NCI-H69 (cell line): Measurements from ENCODE around the gene NRDC.
"Not testable (repeated sequence)": the region's sequence is repeated elsewhere in the genome, so short reads cannot be mapped to it uniquely, and the experiment has no call there.

Experiments used
- DNase-seq: peaks from one replicate; lab custom pipeline; 2025; lab: John Stamatoyannopoulos, UW

NRDC gene

DNA sequence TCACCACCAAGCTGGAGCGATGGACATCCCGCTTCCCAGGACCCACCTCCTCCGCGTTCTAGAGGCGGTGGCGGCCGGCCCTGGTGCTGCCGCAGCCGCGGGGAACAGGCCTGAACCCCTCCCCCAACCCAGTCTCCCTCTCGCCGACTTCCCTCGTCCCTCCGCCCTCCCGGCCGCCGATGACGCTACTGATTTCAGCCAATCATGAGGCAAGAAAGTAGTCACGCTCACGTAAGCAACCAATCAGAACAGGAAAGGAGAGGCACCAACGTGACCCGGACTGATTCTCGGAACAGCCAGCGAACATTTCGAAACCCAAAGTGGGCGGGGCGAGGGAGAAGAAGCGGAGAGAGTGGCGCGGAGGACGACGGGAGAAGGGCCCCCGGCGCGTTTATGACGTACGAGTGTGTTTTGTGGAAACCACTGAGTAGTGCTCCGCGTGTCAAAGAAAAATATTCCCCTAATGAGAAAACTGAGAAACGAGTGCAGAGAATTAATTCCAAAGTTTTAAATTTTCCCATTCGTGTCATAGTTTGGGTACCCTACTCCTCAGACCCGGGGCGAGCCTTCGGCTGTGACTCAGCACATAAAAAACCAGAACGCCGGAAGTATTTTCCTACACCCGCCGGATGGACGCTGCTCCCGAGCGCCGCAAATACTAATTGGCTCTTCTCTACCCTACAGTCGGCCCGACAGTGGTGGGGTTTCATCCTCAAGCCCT lies at the start of gene NRDC:
Gene NRDC, minus strand, starts transcription at position 112 of the 721 bp plus-strand sequence. CDS start 112 bp downstream, outside the sequence.
- peak; percentile 99 for DNase-seq

GRCh38 chr1:51927029-51927428 lies 48.5 kb upstream of the NRDC start:
- DNase-seq, result no peak

- peak; percentile 34 for DNase-seq
These were observed 47.8 kb upstream of the NRDC start for GRCh38 chr1:51926171-51926812.

DNA sequence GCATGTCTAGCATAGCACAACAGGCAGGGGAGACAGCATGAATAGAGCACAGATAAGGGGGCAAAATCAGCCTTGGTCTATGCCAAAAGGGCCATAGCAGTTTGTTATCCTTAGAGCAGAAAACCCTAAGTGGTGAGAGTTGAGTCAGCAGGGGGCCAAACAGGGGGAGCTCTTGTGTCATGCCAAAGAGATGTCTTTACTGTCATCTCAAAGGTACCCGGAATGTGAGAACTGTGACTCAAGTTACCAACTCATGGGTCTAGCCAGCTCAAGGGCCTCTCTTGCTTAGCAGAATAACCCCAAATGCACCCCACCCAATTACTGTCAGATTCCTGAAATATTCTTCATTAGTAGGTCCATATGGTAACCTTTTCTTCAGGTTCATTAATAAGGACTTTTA lies 45.9 kb upstream of the NRDC start:
- no peak for DNase-seq

DNA sequence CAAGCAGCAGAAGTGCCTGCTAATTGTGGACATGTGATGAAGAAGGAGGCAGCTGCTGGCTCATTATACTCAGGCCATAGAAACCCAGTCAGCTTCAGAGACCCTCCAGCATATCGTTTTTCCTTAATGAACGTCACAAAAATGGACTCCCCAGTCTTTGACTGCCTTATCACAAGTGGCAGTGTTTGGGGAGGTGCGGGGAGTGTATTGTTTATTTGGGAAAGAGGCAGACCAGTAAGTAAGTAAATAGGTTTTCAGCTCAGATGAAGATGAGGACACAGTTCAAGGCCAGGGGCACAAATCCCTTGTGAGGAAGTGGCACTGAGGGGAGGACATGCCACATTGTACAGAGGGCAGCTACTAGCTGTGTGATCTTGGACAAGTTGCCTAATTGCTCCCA lies 43.5 kb upstream of the NRDC start:
- DNase-seq, result peak; percentile 13

DNA sequence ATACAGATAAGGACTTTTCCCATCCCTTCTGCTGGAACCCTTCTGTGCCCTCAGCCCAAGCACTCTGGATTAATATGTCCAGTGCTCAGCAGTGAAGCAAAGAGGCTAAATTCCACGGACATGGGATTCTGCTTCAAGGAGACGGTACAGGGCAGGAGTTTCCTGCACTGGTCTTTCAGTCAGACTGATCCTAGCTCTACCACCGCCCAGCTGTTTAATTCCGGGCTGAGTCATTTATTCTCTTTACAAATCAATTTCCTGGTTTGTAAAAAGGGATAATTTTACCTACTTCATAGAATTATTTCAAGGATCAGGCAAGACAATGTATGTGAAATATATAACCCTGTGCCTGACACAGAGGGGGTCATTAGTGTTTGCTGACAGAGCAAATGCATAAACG lies 41.6 kb upstream of the NRDC start:
- no peak for DNase-seq

- no peak for DNase-seq
These were observed 41.2 kb upstream of the NRDC start for GRCh38 chr1:51919684-51920083.

GRCh38 chr1:51916587-51917405 lies 38.3 kb upstream of the NRDC start:
- DNase-seq, result no peak

DNA sequence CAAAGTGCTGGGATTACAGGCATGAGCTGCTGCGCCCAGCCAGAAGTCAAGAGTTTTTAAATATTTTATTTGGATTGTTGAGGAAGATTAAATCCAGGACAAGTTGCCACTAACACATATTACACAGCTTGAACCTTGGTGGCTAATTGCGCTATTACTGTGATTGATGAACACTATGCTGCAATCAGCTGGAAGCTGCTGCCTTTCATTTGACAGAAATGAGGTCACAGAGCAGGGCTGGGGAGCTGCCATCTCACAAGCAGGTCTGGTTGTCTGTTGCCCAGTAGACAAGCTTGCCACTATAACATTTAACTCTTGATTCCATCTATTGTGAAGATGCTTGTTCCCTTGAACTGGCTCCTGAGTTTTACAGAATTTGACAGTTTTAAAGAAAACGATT lies 37.4 kb upstream of the NRDC start:
- peak; percentile 14 for DNase-seq

- no peak for DNase-seq
These were observed 34.4 kb upstream of the NRDC start for GRCh38 chr1:51912881-51913280.

DNA sequence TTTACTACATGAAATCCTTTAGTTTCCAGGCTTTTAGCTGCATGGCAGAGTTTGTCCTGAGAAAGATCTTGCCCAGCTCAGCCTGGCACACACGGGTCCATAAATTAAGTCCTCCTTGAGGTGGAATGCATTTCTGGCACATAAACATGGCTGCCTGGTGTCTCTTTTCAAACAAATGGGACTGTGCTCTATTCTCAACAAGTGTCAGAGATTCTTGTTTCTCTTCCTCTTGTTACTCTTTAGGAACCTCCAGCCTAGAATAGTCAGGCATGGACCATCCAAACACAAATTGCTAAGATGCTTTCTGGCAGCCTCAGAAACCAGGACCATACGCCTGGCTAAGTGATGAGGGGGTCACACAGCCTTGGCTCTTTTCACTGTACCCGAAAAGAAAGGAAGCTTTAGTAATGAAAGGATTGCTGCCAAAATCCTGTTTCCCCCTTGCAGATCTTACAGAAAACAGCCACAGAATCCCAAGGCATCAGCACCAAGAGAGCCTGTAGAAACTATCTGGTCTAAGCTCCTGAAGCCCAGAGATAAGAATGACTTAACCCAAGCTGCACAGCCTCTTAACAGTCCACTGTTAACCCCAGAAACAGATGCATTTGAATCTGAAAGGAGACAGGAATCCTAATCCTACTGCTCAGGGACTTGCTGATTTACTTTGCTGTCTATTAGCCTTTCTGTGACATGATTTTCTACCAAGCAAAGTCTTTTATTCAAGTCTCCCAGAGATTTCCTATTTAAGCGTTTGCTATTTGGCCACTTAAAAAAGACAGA lies 31.9 kb upstream of the NRDC start:
- no peak for DNase-seq

DNA sequence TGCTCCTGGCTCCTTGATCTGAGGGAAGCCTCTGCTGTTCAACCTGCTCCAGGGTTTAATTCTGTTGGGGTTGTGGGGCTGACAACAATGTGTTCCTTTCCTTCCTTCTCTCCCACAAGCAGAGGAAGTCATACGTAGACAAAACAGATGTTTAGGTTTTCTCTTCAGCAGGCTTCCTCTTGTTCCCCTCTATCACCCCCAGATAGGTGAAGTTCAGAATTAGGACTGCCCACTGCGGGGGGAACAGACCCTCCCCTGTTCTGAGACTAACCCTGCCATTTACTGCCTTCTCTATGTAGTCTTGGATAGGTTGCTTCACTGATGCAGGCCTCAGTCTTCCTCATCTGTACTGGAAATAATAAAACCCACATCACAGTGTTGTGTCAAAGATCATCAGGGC lies 30.0 kb upstream of the NRDC start:
- no peak for DNase-seq

GRCh38 chr1:51907079-51907702 lies 28.7 kb upstream of the NRDC start:
- DNase-seq, result no peak

DNA sequence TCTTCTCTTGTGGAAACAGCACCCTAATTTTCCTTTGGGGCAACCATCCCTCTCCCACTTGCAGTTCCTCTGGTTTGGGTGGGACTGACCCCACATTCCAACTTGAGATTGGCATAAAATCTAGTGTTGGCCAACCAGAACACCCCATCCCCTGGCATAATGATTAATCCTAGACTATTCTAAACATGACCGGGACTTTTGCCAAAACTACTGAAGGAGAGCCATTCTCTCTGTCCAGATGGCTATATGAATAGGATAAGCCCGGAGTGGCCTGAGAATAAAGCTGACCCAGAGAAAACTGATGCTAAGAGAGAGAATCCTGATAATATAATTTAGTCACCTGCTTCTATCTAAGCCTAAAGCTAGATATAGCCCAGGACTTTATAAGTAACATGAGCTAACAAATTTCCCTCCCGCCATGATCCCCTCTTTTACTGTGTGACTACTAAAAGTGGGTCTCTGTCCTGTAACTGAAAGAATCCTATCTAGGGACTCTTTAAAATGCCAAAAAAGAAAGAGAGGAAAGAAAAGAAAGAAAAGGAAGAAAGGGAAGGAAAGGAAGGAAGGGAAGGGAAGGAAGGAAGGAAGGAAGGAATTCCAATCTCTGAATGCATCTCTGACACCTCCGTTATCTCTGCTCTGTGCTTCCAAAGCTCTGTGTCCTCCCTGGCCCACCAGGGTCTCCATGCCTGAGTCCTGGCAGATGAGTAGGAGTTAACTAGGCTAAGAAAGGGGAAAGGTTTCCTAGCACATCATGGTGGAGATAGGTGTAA lies 28.0 kb upstream of the NRDC start:
- peak; percentile 47 for DNase-seq

DNA sequence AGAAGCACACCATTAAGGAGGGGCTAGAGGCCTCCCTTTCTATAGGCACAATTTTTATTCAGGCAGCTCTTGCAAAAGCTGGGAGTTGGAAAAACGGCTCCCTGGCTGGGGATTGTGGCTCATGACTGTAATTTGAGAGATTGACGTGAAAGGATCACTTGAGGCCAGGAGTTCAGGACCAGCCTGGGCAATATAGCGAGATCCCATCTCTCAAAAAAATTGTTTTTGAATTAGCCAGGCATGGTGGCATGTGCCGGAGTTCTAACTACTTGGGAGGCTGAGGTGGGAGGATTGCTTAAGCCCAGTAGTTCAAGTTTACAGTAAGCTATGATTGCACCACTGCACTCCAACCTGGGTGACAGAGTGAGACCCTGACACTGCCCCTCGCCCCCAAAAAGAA lies 23.9 kb upstream of the NRDC start:
- DNase-seq, result no peak

- DNase-seq, result no peak
These were observed 22.6 kb upstream of the NRDC start for GRCh38 chr1:51901151-51901550.

DNA sequence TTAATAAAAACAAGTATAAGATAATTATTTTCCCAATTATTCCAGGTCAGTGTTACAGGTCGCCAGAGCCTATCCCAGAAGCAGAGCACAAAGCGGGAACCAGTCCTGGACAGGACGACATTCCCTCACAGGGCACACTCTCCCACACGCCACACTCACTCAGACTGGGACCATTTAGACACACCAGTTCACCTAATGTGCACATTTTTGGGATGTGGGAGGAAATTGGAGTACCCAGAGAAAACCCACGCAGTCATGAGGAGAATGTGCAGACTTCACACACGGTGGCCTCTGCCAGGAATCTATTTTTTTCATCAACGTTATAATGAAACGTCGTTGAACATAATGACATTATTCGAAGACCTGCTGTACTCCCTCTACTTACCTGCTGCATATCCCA lies 20.5 kb upstream of the NRDC start:
- no peak for DNase-seq

GRCh38 chr1:51898090-51898734 lies 19.7 kb upstream of the NRDC start:
- DNase-seq, result no peak

DNA sequence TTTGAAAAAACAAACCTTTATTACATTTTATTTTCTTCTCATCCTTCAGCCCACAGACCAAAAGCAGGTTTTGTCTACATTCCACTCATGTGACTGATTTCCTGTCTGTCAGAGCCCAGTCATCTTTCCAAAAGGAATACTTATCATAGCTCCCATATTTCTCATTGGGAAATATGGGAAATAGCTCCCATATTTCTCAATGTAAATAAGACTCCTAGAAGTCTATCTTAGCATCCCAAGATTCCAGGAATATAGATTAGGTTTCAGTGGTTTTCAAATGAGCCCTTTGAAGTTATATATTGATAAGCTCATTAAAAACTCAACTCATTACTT lies 19.1 kb upstream of the NRDC start:
- DNase-seq, result no peak

DNA sequence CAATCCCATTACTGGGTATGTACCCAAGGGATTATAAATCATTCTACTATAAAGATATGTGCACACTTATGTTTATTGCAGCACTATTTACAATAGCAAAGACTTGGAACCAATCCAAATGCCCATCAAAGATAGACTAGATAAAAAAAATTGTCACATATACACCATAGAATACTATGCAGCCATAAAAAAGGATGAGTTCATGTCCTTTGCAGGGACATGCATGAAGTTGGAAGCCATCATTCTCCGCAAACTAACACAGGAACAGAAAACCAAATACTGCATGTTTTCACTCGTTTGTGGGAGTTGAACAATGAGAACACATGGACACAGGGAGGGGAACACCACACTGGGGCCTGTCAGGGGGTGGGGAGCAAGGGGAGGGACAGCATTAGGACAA lies 16.2 kb upstream of the NRDC start:
- DNase-seq, result not testable (repeated sequence)

DNA sequence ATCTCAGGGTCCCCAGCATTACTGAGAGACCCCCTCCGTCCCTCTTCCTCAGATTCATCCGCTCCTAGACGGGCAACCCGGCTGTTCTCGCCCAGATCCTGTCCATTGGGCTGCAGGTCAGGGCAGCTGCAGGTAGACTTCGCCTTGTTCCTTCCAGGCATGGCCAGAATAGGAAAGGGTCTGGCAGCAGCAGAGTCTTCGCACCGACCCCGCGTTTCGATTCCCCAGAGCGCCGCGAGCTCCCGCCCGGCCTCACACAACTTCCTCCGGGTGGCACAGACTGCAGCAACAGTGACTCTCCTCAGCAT lies 265 bp downstream of the NRDC start:
- DNase-seq, result no peak
